Keratinocyte (primary cell): ENCODE measurements around the gene EVI5L. TPM values are rescaled to one million over a fixed set of nuclear protein-coding genes. Genes with fewer than 3 reads are reported as not detected.
A peak's percentile ranks its signal among the peaks of the same experiment; 100 is the strongest.

Source experiments
- DNase-seq: peaks from one replicate; pipeline ENCODE4 v3.0.0-alpha.2; 2011; ENCODE audit warnings: low read depth, missing footprints, low spot score
- FAIRE-seq: peaks from 2 replicates; lab custom pipeline; 2011; peaks lifted over from hg19 to GRCh38; lab: Jason Lieb, UNC
- H2AFZ ChIP-seq: 2 replicates; pipeline ENCODE4 v1.6.0; 2012; ENCODE audit warnings: low read length, control low read depth, inconsistent platforms; ENCODE audit not compliant: control insufficient read depth
- H3K27ac ChIP-seq: 2 replicates; pipeline ENCODE4 v1.5.1; 2011; ENCODE audit warnings: low read length; ENCODE audit not compliant: control insufficient read depth, insufficient read depth
- H3K27me3 ChIP-seq: 3 replicates; pipeline ENCODE4 v1.6.0; 2011; ENCODE audit warnings: low read length; ENCODE audit not compliant: control insufficient read depth, insufficient read depth; ENCODE audit errors: extremely low read depth
- H3K36me3 ChIP-seq, 2 experiments: 2 replicates in 1 of 2; 3 replicates in 1 of 2; pipeline ENCODE4 v1.5.1; 2011; ENCODE audit warnings: low read length in 2 of 2, mild to moderate bottlenecking in 1 of 2; ENCODE audit not compliant: control insufficient read depth in 2 of 2, insufficient read depth in 2 of 2; ENCODE audit errors: extremely low read depth in 1 of 2
- H3K4me1 ChIP-seq: 3 replicates; pipeline ENCODE4 v1.5.1; 2011; ENCODE audit warnings: low read length; ENCODE audit not compliant: control insufficient read depth, insufficient read depth; ENCODE audit errors: extremely low read depth
- H3K4me2 ChIP-seq: 3 replicates; pipeline ENCODE4 v1.6.0; 2011; ENCODE audit warnings: low read depth, low read length; ENCODE audit not compliant: control insufficient read depth, insufficient read depth; ENCODE audit errors: extremely low read depth
- H3K4me3 ChIP-seq, 3 experiments: fragments of 200-600 bp in 1 of 3; sonication (generic) in 1 of 3; 2 replicates in 2 of 3; 3 replicates in 1 of 3; pipeline ENCODE4 v1.5.1; 2011 to 2016; ENCODE audit warnings: low read length in 3 of 3, mild to moderate bottlenecking in 3 of 3, control low read depth in 2 of 3, inconsistent platforms in 1 of 3, low read depth in 1 of 3, mixed read lengths in 1 of 3, mixed run types in 1 of 3, moderate library complexity in 1 of 3; ENCODE audit not compliant: control insufficient read depth in 2 of 3, insufficient read depth in 2 of 3; ENCODE audit errors: extremely low read depth in 1 of 3
- H3K79me2 ChIP-seq: 2 replicates; pipeline ENCODE4 v1.6.0; 2012; ENCODE audit warnings: low read length; ENCODE audit not compliant: control insufficient read depth, insufficient read depth
- H3K9ac ChIP-seq: 3 replicates; pipeline ENCODE4 v1.6.0; 2011; ENCODE audit warnings: low read length; ENCODE audit not compliant: control insufficient read depth, insufficient read depth; ENCODE audit errors: extremely low read depth
- H3K9me1 ChIP-seq: 3 replicates; pipeline ENCODE4 v1.6.0; 2011; ENCODE audit warnings: low read length; ENCODE audit not compliant: control insufficient read depth, insufficient read depth; ENCODE audit errors: extremely low read depth
- H3K9me3 ChIP-seq: 2 replicates; pipeline ENCODE4 v1.5.1; 2012; ENCODE audit warnings: low read depth, low read length; ENCODE audit not compliant: control insufficient read depth
- H4K20me1 ChIP-seq: 3 replicates; pipeline ENCODE4 v1.6.0; 2011; ENCODE audit warnings: low read length; ENCODE audit not compliant: control insufficient read depth, insufficient read depth; ENCODE audit errors: extremely low read depth
- CTCF ChIP-seq, 3 experiments: IDR thresholded peaks in 1 of 3; conservative IDR thresholded peaks in 1 of 3; optimal IDR thresholded peaks in 1 of 3; 2 replicates in 2 of 3; 3 replicates in 1 of 3; pipeline versions ENCODE3 to v1.5.1; 2011; ENCODE audit warnings: low read length in 3 of 3, mild to moderate bottlenecking in 3 of 3, moderate library complexity in 2 of 3, control low read depth in 1 of 3, inconsistent platforms in 1 of 3; ENCODE audit not compliant: insufficient read depth in 2 of 3; ENCODE audit errors: extremely low read depth in 1 of 3
- EZH2 ChIP-seq: IDR thresholded peaks from one replicate; pipeline ENCODE4 v1.6.1; 2012; ENCODE audit warnings: inconsistent platforms, mild to moderate bottlenecking, low read length, moderate library complexity
- dilution Hi-C: fragments of 300-500 bp; cut with MboI; formaldehyde crosslinking; loops from one replicate; pipeline ENCODE4 v1.7.0; 2020; ENCODE audit warnings: low sequenced_read_pairs; ENCODE audit not compliant: extremely low pct_ligation_motif_present
- polyA plus RNA-seq, 5 experiments: library from polyadenylated mRNA; depleted of rRNA in 3 of 5; stranded (reverse) in 3 of 5; stranded (forward) in 1 of 5; unstranded in 1 of 5; fragments of >200 nt; gene quantifications; 1 replicate in 1 of 5; 2 replicates in 3 of 5; 3 replicates in 1 of 5; pipeline versions ENCODE4 v1.2.1 to v1.2.3, GENCODE V29; 2011 to 2012; ENCODE audit warnings: missing spikeins in 2 of 5, low read depth in 1 of 5, low replicate concordance in 1 of 5

Gene EVI5L
- polyA plus RNA-seq, 1 donor (not counting 4 experiments of a cell fraction or from before 2014, with no cell fraction given): 7.5 TPM

DNA sequence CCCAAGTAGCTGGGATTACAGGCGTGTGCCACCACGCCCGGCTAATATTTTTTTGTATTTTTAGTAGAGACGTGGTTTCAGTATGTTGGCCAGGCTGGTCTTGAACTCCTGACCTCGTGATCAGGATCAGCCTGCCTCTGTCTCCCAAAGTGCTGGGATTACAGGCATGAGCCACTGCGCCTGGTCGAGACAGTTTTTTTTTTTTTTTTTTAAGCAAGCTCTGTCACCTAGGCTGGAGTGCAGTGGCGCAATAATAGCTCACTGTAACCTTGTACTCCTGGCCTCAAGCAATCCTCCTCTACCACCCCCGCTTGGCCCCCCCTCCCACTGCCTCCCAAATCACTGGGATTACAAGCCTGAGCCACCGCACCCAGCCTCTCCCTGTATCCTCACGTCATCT is 67.3 kb downstream of the EVI5L start:
- H3K9me3 ChIP-seq: no peaks in the 10 kb centered on the region
- TF ChIP-seq CTCF (optimal IDR thresholded peaks at IDR 0.05 in 1 of 3, IDR thresholded peaks at IDR 0.05 in 1 of 3, conservative IDR thresholded peaks at IDR 0.05 in 1 of 3; ENCODE audit: extremely low read depth in 1 of 3, insufficient read depth in 2 of 3, low read length in 3 of 3) (no peak), EZH2 (no peak)
- peaks cover 2% of the 10 kb centered on the region for H3K79me2 ChIP-seq
- peaks cover 54% of the 10 kb centered on the region for H3K4me1 ChIP-seq
- no peak overlapping the region for H3K9ac ChIP-seq
- H3K27ac ChIP-seq: peak overlapping the region; percentile 78
- H3K36me3 ChIP-seq: peaks cover 12 to 15% of the 10 kb centered on the region in 2 experiments
- H3K4me3 ChIP-seq: no peak overlapping the region
- H3K9me1 ChIP-seq: no peaks in the 10 kb centered on the region
- dilution Hi-C loops: no loop called here
- H3K4me2 ChIP-seq: no peak overlapping the region
- FAIRE-seq (no peak), DNase-seq (no peak)
- no peaks in the 10 kb centered on the region for H3K27me3 ChIP-seq
- no peak overlapping the region for H2AFZ ChIP-seq
- H4K20me1 ChIP-seq: no peaks in the 10 kb centered on the region

DNA sequence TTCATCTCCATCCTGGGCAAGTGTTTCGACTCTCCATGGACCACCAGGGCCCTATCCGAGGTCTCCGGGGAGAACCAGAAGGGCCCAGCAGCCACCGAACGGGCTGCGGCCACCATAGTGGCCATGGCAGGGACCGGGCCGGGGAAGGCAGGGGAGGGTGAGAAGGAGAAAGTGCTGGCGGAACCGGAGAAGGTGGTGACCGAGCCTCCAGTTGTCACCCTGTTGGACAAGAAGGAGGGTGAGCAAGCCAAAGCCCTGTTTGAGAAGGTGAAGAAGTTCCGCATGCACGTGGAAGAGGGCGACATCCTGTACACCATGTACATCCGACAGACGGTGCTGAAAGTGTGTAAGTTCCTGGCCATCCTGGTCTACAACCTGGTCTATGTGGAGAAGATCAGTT is 68.9 kb downstream of the EVI5L start:
- dilution Hi-C loops: no loop called here
- FAIRE-seq: no peak
- TF ChIP-seq EZH2 (no peak), CTCF (optimal IDR thresholded peaks at IDR 0.05 in 1 of 3, IDR thresholded peaks at IDR 0.05 in 1 of 3, conservative IDR thresholded peaks at IDR 0.05 in 1 of 3; ENCODE audit: extremely low read depth in 1 of 3, insufficient read depth in 2 of 3, low read length in 3 of 3) (no peak)

More for the DNA sequence above, 68.9 kb downstream of the EVI5L start:
- Histone ChIP-seq H3K9me1 (no peaks in the 10 kb centered on the region), H3K4me1 (peaks cover 59% of the 10 kb centered on the region), H3K36me3 (peaks cover 9 to 14% of the 10 kb centered on the region in 2 experiments), H3K4me3 (no peak overlapping the region), H4K20me1 (no peaks in the 10 kb centered on the region), H3K4me2 (no peak overlapping the region), H2AFZ (no peak overlapping the region), H3K27me3 (no peaks in the 10 kb centered on the region), H3K9me3 (no peaks in the 10 kb centered on the region), H3K79me2 (peaks cover 7% of the 10 kb centered on the region), H3K9ac (no peak overlapping the region), H3K27ac (no peak overlapping the region)
- DNase-seq: no peak
